DND-41 (cell line): ENCODE data around the gene ELAC1.

ENCODE experiments used
- ATAC-seq: fragments of 200-7000 bp; cut with Tn5 transposase; 3 replicates; pipeline ENCODE4 v1.9.1; 2021; ENCODE audit warnings: low read depth; ENCODE audit not compliant: insufficient read depth
- DNase-seq: peaks from one replicate; pipeline ENCODE4 v3.0.0-alpha.2; 2020
- H2AFZ ChIP-seq: 2 replicates; pipeline ENCODE4 v1.6.0; 2012; ENCODE audit warnings: low read depth, low read length
- H3K27ac ChIP-seq: 2 replicates; pipeline ENCODE4 v1.5.1; 2012; ENCODE audit warnings: low read length, inconsistent platforms
- H3K27me3 ChIP-seq: fragments of 200-600 bp; sonication (generic); 2 replicates; pipeline ENCODE4 v1.6.0; 2012; ENCODE audit warnings: low read length, mild to moderate bottlenecking, inconsistent platforms; ENCODE audit not compliant: insufficient read depth, poor library complexity
- H3K36me3 ChIP-seq: 2 replicates; pipeline ENCODE4 v1.5.1; 2012; ENCODE audit warnings: low read length, inconsistent platforms; ENCODE audit not compliant: insufficient read depth
- H3K4me1 ChIP-seq: 2 replicates; pipeline ENCODE4 v1.5.1; 2012; ENCODE audit warnings: mild to moderate bottlenecking, low read length; ENCODE audit not compliant: insufficient read depth
- H3K4me2 ChIP-seq: 2 replicates; pipeline ENCODE4 v1.6.0; 2012; ENCODE audit warnings: mild to moderate bottlenecking, moderate library complexity, low read length, inconsistent platforms; ENCODE audit not compliant: insufficient read depth
- H3K4me3 ChIP-seq, 2 experiments: fragments of 200-600 bp in 1 of 2; shearing (Covaris generic) in 1 of 2; 2 replicates each; pipeline ENCODE4 v1.5.1; 2012 to 2016; ENCODE audit warnings: inconsistent platforms in 2 of 2, low read length in 2 of 2, mild to moderate bottlenecking in 2 of 2, low read depth in 1 of 2, moderate library complexity in 1 of 2
- H3K79me2 ChIP-seq: 2 replicates; pipeline ENCODE4 v1.6.0; 2012; ENCODE audit warnings: low read length, inconsistent platforms; ENCODE audit not compliant: insufficient read depth
- H3K9ac ChIP-seq: 2 replicates; pipeline ENCODE4 v1.6.0; 2012; ENCODE audit warnings: low read depth, mild to moderate bottlenecking, inconsistent platforms, low read length, moderate library complexity
- H3K9me3 ChIP-seq: 2 replicates; pipeline ENCODE4 v1.5.1; 2012; ENCODE audit warnings: low read length, moderate library complexity, mild to moderate bottlenecking, inconsistent platforms; ENCODE audit not compliant: insufficient read depth, severe bottlenecking
- H4K20me1 ChIP-seq: 2 replicates; pipeline ENCODE4 v1.6.0; 2012; ENCODE audit warnings: low read length; ENCODE audit not compliant: insufficient read depth
- EZH2 ChIP-seq: IDR thresholded peaks from 3 replicates; pipeline ENCODE4 v1.6.1; 2012; ENCODE audit warnings: borderline replicate concordance, low read depth, mild to moderate bottlenecking, moderate library complexity, low read length, inconsistent platforms; ENCODE audit not compliant: severe bottlenecking
- TF ChIP-seq, protein P1 (sequence below): IDR thresholded peaks from 2 replicates; pipeline ENCODE4 v1.5.1; 2012; ENCODE audit warnings: borderline replicate concordance, low read length, moderate library complexity, mild to moderate bottlenecking; ENCODE audit not compliant: poor library complexity, severe bottlenecking; ENCODE audit errors: extremely low read depth

ELAC1 gene

GRCh38 chr18:50926521-50926920, 41.3 kb upstream of the ELAC1 start:
- H3K9me3 ChIP-seq = peaks cover 10% of the 10 kb centered on the region
- H3K79me2 ChIP-seq = no peaks in the 10 kb centered on the region
- no peak overlapping the region for H3K27ac ChIP-seq
- no peak overlapping the region for H3K4me3 ChIP-seq
- H2AFZ ChIP-seq = no peak overlapping the region
- no peaks in the 10 kb centered on the region for H3K27me3 ChIP-seq
- no peaks in the 10 kb centered on the region for H4K20me1 ChIP-seq
- H3K36me3 ChIP-seq = peaks cover 76% of the 10 kb centered on the region
- no peak overlapping the region for H3K4me2 ChIP-seq
- DNase-seq (no peak), ATAC-seq (no peak)
- H3K9ac ChIP-seq = no peak overlapping the region
- H3K4me1 ChIP-seq = no peaks in the 10 kb centered on the region
- no peak for TF ChIP-seq EZH2
- TF ChIP-seq, protein P1, sequence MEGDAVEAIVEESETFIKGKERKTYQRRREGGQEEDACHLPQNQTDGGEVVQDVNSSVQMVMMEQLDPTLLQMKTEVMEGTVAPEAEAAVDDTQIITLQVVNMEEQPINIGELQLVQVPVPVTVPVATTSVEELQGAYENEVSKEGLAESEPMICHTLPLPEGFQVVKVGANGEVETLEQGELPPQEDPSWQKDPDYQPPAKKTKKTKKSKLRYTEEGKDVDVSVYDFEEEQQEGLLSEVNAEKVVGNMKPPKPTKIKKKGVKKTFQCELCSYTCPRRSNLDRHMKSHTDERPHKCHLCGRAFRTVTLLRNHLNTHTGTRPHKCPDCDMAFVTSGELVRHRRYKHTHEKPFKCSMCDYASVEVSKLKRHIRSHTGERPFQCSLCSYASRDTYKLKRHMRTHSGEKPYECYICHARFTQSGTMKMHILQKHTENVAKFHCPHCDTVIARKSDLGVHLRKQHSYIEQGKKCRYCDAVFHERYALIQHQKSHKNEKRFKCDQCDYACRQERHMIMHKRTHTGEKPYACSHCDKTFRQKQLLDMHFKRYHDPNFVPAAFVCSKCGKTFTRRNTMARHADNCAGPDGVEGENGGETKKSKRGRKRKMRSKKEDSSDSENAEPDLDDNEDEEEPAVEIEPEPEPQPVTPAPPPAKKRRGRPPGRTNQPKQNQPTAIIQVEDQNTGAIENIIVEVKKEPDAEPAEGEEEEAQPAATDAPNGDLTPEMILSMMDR = no peak

DNA sequence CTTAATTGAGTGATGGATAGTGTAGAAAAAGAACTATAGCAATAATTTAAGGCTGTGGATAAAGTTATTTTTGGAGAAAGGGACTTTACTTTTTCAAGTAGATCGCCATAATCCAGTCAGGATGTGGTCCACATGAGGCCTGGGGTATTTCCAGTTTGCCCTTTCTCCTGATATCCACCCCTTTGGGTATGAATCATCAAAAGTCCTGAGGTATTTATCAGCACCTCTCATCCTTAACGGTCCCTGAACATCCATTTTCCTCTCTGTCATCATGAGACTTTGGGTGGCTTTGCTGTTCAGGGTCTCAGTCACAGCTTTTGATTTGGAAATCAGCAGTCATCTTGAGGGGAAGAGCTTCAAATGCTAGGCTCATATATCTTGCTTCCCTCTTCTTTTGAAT, 39.3 kb upstream of the ELAC1 start:
- H3K9me3 ChIP-seq = peaks cover 10% of the 10 kb centered on the region
- no peaks in the 10 kb centered on the region for H3K27me3 ChIP-seq
- H3K4me2 ChIP-seq = no peak overlapping the region
- H3K4me3 ChIP-seq = no peak overlapping the region
- no peaks in the 10 kb centered on the region for H3K4me1 ChIP-seq
- no peak for TF ChIP-seq EZH2
- TF ChIP-seq, protein P1 = no peak
- H3K9ac ChIP-seq = no peak overlapping the region
- ATAC-seq (no peak), DNase-seq (no peak)
- no peak overlapping the region for H2AFZ ChIP-seq
- peaks cover 73% of the 10 kb centered on the region for H3K36me3 ChIP-seq
- no peaks in the 10 kb centered on the region for H3K79me2 ChIP-seq
- no peak overlapping the region for H3K27ac ChIP-seq
- H4K20me1 ChIP-seq = no peaks in the 10 kb centered on the region

DNA sequence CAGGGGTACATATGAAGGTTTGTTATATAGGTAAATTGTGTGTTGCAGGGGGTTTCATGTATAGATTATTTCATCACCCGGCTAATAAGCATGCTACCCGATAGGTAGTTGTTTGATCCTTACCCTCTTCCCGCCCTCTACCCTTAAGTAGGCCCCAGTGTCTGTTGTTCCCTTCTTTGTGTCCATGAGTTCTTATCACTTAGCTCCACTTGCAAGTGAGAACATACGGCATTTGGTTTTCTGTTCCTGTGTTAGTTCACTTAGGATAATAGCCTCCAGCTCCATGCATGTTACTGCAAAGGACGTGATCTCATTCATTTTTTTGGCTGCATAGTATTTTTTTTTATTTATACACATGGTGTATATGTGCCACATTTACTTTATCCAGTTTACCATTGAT, 34.2 kb upstream of the ELAC1 start:
- Histone ChIP-seq H3K9me3 (no peaks in the 10 kb centered on the region), H3K4me2 (no peak overlapping the region), H3K79me2 (no peaks in the 10 kb centered on the region), H3K27me3 (no peaks in the 10 kb centered on the region), H4K20me1 (no peaks in the 10 kb centered on the region), H3K4me1 (no peaks in the 10 kb centered on the region), H3K36me3 (peaks cover 57% of the 10 kb centered on the region), H3K9ac (no peak overlapping the region), H2AFZ (no peak overlapping the region), H3K4me3 (no peak overlapping the region), H3K27ac (no peak overlapping the region)
- no peak for ATAC-seq
- no peak for DNase-seq
- TF ChIP-seq, protein P1 = no peak
- TF ChIP-seq EZH2 = no peak

DNA sequence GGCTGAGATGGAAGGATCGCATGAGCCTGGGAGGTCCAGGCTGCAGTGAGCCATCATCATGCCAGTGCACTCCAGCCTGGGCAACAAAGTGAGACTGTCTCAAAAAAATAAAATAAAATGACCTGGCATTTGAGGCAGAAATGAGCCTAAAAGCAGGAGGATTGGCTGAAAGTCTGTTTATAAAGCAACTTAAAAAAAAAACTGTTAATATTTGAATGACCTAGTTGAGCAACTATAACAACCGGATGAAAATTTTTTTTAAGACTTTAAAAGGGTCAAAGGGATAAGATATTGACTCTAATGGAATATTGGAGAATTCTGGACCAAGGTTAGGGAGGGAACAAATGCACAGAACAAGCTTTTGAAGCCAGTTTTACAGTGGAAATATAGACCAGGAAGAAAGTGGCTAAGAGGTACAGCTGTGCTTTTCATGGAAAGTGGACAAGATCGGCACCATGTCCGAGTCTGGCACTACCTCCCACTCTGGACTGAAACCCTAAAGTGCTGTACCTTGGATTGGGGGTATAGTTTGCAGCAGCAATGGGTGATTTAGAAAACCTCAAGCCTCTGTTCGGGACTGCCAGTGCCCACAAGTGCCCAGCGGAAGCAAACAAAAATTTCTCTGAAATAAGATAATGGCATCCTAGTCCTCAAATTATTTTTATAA, 33.2 kb upstream of the ELAC1 start:
- Histone ChIP-seq H3K4me3 (no peak overlapping the region), H3K4me2 (no peak overlapping the region), H3K27me3 (no peaks in the 10 kb centered on the region), H3K79me2 (no peaks in the 10 kb centered on the region), H3K27ac (no peak overlapping the region), H3K9me3 (no peaks in the 10 kb centered on the region), H3K36me3 (peaks cover 63% of the 10 kb centered on the region), H3K4me1 (no peaks in the 10 kb centered on the region), H2AFZ (no peak overlapping the region), H4K20me1 (no peaks in the 10 kb centered on the region), H3K9ac (no peak overlapping the region)
- TF ChIP-seq, protein P1 = no peak
- TF ChIP-seq EZH2 = no peak
- no peak for DNase-seq
- no peak for ATAC-seq
